SK-N-SH (cell line): ENCODE results near the gene SIN3A. TPM values are rescaled to one million over a fixed set of nuclear protein-coding genes. Genes with fewer than 3 reads are reported as not detected.

ENCODE experiments used
- CTCF ChIA-PET: fragments of 300-600, 350-600 bp; formaldehyde crosslinking; extraction: SDS; loops from one replicate; lab custom pipeline; 2021; lab: Yijun Ruan, JAX
- POLR2A ChIA-PET: fragments of 350-600 bp; sonication (Branson Sonifier 250); formaldehyde crosslinking; extraction: SDS; loops from one replicate; lab custom pipeline; 2020; ENCODE audit warnings: antibody characterized with exemption, inconsistent platforms; lab: Yijun Ruan, JAX
- DNase-seq: peaks from one replicate; pipeline ENCODE4 v3.0.0; 2012
- H2AFZ ChIP-seq: fragments of 200-600 bp; sonication (generic); 2 replicates; pipeline ENCODE4 v1.8.1; 2016; ENCODE audit warnings: antibody characterized with exemption, mild to moderate bottlenecking, low read depth
- H3F3A ChIP-seq: fragments of 200-600 bp; sonication (generic); replicated peaks from 2 replicates; pipeline ENCODE3; 2016; ENCODE audit warnings: antibody characterized with exemption, mild to moderate bottlenecking; ENCODE audit not compliant: insufficient read depth
- H3K27ac ChIP-seq, 2 experiments: fragments of 200-500 bp in 1 of 2; fragments of 200-600 bp in 1 of 2; sonication (Bioruptor generic) in 1 of 2; sonication (generic), shearing (Covaris generic) in 1 of 2; 2 replicates each; pipeline versions ENCODE4 v1.5.1 to v1.6.1; 2014 to 2016; ENCODE audit warnings: low read depth in 2 of 2, inconsistent platforms in 1 of 2, low read length in 1 of 2, mild to moderate bottlenecking in 1 of 2, mixed read lengths in 1 of 2
- H3K27me3 ChIP-seq: fragments of 200-600 bp; sonication (generic), shearing (Covaris generic); 2 replicates; pipeline ENCODE4 v1.6.1; 2016; ENCODE audit warnings: mixed run types; ENCODE audit not compliant: insufficient read depth
- H3K36me3 ChIP-seq, 2 experiments: fragments of 200-500 bp in 1 of 2; fragments of 200-600 bp in 1 of 2; sonication (Bioruptor generic) in 1 of 2; sonication (generic) in 1 of 2; replicated peaks in 1 of 2; 2 replicates each; pipeline versions ENCODE3 to v1.5.1; 2014 to 2016; ENCODE audit warnings: low read length in 1 of 2, mild to moderate bottlenecking in 1 of 2; ENCODE audit not compliant: insufficient read depth in 2 of 2, control insufficient read depth in 1 of 2
- H3K4me1 ChIP-seq, 2 experiments: fragments of 200-500 bp in 1 of 2; fragments of 200-600 bp in 1 of 2; sonication (Bioruptor generic) in 1 of 2; sonication (generic), shearing (Covaris generic) in 1 of 2; 2 replicates each; pipeline versions ENCODE4 v1.5.1 to v1.6.1; 2014 to 2016; ENCODE audit warnings: low read depth in 1 of 2, low read length in 1 of 2, mixed run types in 1 of 2; ENCODE audit not compliant: insufficient read depth in 2 of 2, control insufficient read depth in 1 of 2
- H3K4me2 ChIP-seq: fragments of 200-600 bp; sonication (generic), shearing (Covaris generic); 2 replicates; pipeline ENCODE4 v1.6.1; 2017; ENCODE audit warnings: mixed run types
- H3K4me3 ChIP-seq, 2 experiments: fragments of 200-500 bp in 1 of 2; fragments of 200-600 bp in 1 of 2; sonication (Bioruptor generic) in 1 of 2; sonication (generic), shearing (Covaris generic) in 1 of 2; 2 replicates each; pipeline versions ENCODE4 v1.5.1 to v1.8.1; 2014 to 2016; ENCODE audit warnings: low read depth in 2 of 2, inconsistent platforms in 1 of 2, low read length in 1 of 2, mild to moderate bottlenecking in 1 of 2, mixed read lengths in 1 of 2, moderate library complexity in 1 of 2
- H3K79me2 ChIP-seq: fragments of 200-600 bp; sonication (generic); 2 replicates; pipeline ENCODE4 v1.8.1; 2017; ENCODE audit warnings: mild to moderate bottlenecking; ENCODE audit not compliant: insufficient read depth
- H3K9ac ChIP-seq: fragments of 200-600 bp; sonication (generic); 2 replicates; pipeline ENCODE4 v1.6.1; 2017; ENCODE audit warnings: mixed run types
- H3K9me2 ChIP-seq: fragments of 200-600 bp; sonication (generic); 2 replicates; pipeline ENCODE4 v1.6.1; 2017; ENCODE audit warnings: mixed run types
- H3K9me3 ChIP-seq: fragments of 200-600 bp; sonication (generic); 2 replicates; pipeline ENCODE4 v1.6.1; 2017; ENCODE audit warnings: mixed run types, mild to moderate bottlenecking, moderate library complexity
- H4K20me1 ChIP-seq: fragments of 200-600 bp; sonication (generic); 2 replicates; pipeline ENCODE4 v1.6.1; 2017; ENCODE audit warnings: mild to moderate bottlenecking, mixed run types; ENCODE audit not compliant: insufficient read depth
- CHD2 ChIP-seq: fragments of 150-350 bp; IDR thresholded peaks from 2 replicates; pipeline ENCODE4 v1.6.1; 2018; ENCODE audit warnings: low read length; ENCODE audit not compliant: partially characterized antibody
- ELF1 ChIP-seq: IDR thresholded peaks from 2 replicates; pipeline ENCODE4 v1.4.0; 2012
- FOXM1 ChIP-seq: IDR thresholded peaks from 2 replicates; pipeline ENCODE4 v1.4.0; 2012; ENCODE audit warnings: low read depth, mild to moderate bottlenecking
- GABPA ChIP-seq: IDR thresholded peaks from 2 replicates; pipeline ENCODE4 v1.4.0; 2012; ENCODE audit warnings: low read depth, mild to moderate bottlenecking
- JUND ChIP-seq: IDR thresholded peaks from 2 replicates; pipeline ENCODE4 v1.4.0; 2012
- MXI1 ChIP-seq: IDR thresholded peaks from 2 replicates; pipeline ENCODE4 v1.6.1; 2012; ENCODE audit warnings: mild to moderate bottlenecking, low read depth, low read length, improper control_type of control experiment
- POLR2AphosphoS5 ChIP-seq: IDR thresholded peaks from 2 replicates; pipeline ENCODE4 v1.6.1; 2012; ENCODE audit warnings: low read depth, low read length
- RCOR1 ChIP-seq: fragments of 150-350 bp; IDR thresholded peaks from 2 replicates; pipeline ENCODE4 v1.6.1; 2017; ENCODE audit warnings: antibody characterized with exemption, low read length
- SIN3A ChIP-seq: IDR thresholded peaks from 2 replicates; pipeline ENCODE4 v1.6.1; 2012; ENCODE audit warnings: low read depth, mild to moderate bottlenecking, low read length, moderate library complexity, borderline replicate concordance
- SMC3 ChIP-seq: IDR thresholded peaks from 2 replicates; pipeline ENCODE4 v1.6.1; 2012; ENCODE audit warnings: low read depth, low read length, improper control_type of control experiment
- TAF1 ChIP-seq: IDR thresholded peaks from 2 replicates; pipeline ENCODE4 v1.6.1; 2012; ENCODE audit warnings: low read depth, mild to moderate bottlenecking, low read length, moderate library complexity, borderline replicate concordance
- TCF12 ChIP-seq: IDR thresholded peaks from 2 replicates; pipeline ENCODE4 v1.4.0; 2012
- TEAD4 ChIP-seq: IDR thresholded peaks from 2 replicates; pipeline ENCODE4 v1.4.0; 2012; ENCODE audit warnings: mild to moderate bottlenecking, borderline replicate concordance; ENCODE audit not compliant: insufficient read depth
- YY1 ChIP-seq: IDR thresholded peaks from 2 replicates; pipeline ENCODE4 v1.4.0; 2012; ENCODE audit warnings: low read depth, mild to moderate bottlenecking
- WGBS: methylation state at CpG from one replicate; pipeline ENCODE4 v1.1.6; 2017; ENCODE audit warnings: low lambda C conversion rate; 5-methylcytosine and 5-hydroxymethylcytosine counted together
- polyA plus RNA-seq, 3 experiments: library from polyadenylated mRNA; depleted of rRNA; stranded (reverse); fragments of >200 nt; gene quantifications; 2 replicates each; pipeline ENCODE4 v1.2.3, GENCODE V29; 2012
- TF ChIP-seq, protein P1 (sequence below): fragments of 200-600 bp; sonication (generic); IDR thresholded peaks from 2 replicates; pipeline ENCODE4 v1.6.1; 2017; ENCODE audit warnings: antibody characterized with exemption, mild to moderate bottlenecking, moderate library complexity
- TF ChIP-seq, protein P2 (sequence below): IDR thresholded peaks from 2 replicates; pipeline ENCODE4 v1.4.0; 2012; ENCODE audit warnings: low read depth, borderline replicate concordance
- TF ChIP-seq, protein P3 (sequence below): fragments of 150-350 bp; IDR thresholded peaks from 2 replicates; pipeline ENCODE4 v1.6.1; 2016; ENCODE audit warnings: mild to moderate bottlenecking, low read depth, low read length
- TF ChIP-seq, protein P4 (sequence below): IDR thresholded peaks from 2 replicates; pipeline ENCODE4 v1.6.1; 2012; ENCODE audit warnings: mild to moderate bottlenecking, low read depth, low read length, moderate library complexity
- TF ChIP-seq, protein P5 (sequence below): fragments of 150-350 bp; IDR thresholded peaks from 2 replicates; pipeline ENCODE4 v1.6.1; 2017; ENCODE audit warnings: antibody characterized with exemption, low read length, low read depth, borderline replicate concordance

Gene SIN3A
- polyA plus RNA-seq, 1 of the 3 experiments (the other 2 are of a cell fraction) = 32.2 TPM

DNA sequence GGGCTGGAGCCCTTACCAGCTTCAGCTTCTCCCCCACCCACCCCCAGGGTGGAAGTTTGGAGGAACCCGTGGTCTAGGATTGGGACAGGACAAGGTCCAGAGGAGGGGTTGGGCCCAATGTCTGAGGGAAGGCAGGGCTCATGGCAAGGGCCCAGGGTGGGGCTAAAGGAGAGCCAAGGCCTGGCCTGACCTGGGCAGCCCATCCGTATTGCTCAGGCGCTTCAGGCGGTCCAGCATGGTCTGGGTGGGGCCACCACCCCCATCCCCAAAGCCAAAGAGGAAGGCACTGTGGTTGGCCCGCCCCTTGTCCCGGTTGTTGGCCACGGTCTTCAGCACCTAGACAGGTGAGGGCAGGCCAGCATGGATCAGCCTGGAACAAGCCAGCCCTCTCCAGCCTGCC lies 90.6 kb downstream of the SIN3A start:
- DNase-seq = no peak
- Histone ChIP-seq H4K20me1 (no peaks in the 10 kb centered on the region), H3K79me2 (no peaks in the 10 kb centered on the region), H3K4me2 (no peak overlapping the region), H3K4me1 (no peaks in the 10 kb centered on the region), H3K4me3 (no peak overlapping the region), H3K9me3 (no peaks in the 10 kb centered on the region), H3K27ac (no peak overlapping the region), H3K9ac (no peak overlapping the region), H2AFZ (no peak overlapping the region), H3K36me3 (peaks cover 12 to 60% of the 10 kb centered on the region in 2 experiments), H3K27me3 (no peaks in the 10 kb centered on the region), H3K9me2 (no peaks in the 10 kb centered on the region), H3F3A (no peaks in the 10 kb centered on the region)
- 97% methylated on average over 5 of the region's 7 CpGs for WGBS
- ChIA-PET CTCF (interaction anchor here (0.8 kb wide), 1 partner anchor 12 kb away, joined by 3 read pairs; no protein-coding TSS in a partner anchor), POLR2A (no interaction called here)
- TF ChIP-seq, protein P1, sequence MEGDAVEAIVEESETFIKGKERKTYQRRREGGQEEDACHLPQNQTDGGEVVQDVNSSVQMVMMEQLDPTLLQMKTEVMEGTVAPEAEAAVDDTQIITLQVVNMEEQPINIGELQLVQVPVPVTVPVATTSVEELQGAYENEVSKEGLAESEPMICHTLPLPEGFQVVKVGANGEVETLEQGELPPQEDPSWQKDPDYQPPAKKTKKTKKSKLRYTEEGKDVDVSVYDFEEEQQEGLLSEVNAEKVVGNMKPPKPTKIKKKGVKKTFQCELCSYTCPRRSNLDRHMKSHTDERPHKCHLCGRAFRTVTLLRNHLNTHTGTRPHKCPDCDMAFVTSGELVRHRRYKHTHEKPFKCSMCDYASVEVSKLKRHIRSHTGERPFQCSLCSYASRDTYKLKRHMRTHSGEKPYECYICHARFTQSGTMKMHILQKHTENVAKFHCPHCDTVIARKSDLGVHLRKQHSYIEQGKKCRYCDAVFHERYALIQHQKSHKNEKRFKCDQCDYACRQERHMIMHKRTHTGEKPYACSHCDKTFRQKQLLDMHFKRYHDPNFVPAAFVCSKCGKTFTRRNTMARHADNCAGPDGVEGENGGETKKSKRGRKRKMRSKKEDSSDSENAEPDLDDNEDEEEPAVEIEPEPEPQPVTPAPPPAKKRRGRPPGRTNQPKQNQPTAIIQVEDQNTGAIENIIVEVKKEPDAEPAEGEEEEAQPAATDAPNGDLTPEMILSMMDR = no peak
- TF ChIP-seq, protein P2, sequence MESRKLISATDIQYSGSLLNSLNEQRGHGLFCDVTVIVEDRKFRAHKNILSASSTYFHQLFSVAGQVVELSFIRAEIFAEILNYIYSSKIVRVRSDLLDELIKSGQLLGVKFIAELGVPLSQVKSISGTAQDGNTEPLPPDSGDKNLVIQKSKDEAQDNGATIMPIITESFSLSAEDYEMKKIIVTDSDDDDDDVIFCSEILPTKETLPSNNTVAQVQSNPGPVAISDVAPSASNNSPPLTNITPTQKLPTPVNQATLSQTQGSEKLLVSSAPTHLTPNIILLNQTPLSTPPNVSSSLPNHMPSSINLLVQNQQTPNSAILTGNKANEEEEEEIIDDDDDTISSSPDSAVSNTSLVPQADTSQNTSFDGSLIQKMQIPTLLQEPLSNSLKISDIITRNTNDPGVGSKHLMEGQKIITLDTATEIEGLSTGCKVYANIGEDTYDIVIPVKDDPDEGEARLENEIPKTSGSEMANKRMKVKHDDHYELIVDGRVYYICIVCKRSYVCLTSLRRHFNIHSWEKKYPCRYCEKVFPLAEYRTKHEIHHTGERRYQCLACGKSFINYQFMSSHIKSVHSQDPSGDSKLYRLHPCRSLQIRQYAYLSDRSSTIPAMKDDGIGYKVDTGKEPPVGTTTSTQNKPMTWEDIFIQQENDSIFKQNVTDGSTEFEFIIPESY = no peak
- TF ChIP-seq ELF1 (no peak), MXI1 (no peak), TCF12 (no peak), POLR2AphosphoS5 (no peak), RCOR1 (no peak), GABPA (no peak), SMC3 (no peak), TAF1 (no peak), CHD2 (no peak), JUND (no peak), TEAD4 (no peak), YY1 (no peak), FOXM1 (no peak), SIN3A (no peak)
- TF ChIP-seq, protein P3, sequence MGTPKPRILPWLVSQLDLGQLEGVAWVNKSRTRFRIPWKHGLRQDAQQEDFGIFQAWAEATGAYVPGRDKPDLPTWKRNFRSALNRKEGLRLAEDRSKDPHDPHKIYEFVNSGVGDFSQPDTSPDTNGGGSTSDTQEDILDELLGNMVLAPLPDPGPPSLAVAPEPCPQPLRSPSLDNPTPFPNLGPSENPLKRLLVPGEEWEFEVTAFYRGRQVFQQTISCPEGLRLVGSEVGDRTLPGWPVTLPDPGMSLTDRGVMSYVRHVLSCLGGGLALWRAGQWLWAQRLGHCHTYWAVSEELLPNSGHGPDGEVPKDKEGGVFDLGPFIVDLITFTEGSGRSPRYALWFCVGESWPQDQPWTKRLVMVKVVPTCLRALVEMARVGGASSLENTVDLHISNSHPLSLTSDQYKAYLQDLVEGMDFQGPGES = no peak
- TF ChIP-seq, protein P4, sequence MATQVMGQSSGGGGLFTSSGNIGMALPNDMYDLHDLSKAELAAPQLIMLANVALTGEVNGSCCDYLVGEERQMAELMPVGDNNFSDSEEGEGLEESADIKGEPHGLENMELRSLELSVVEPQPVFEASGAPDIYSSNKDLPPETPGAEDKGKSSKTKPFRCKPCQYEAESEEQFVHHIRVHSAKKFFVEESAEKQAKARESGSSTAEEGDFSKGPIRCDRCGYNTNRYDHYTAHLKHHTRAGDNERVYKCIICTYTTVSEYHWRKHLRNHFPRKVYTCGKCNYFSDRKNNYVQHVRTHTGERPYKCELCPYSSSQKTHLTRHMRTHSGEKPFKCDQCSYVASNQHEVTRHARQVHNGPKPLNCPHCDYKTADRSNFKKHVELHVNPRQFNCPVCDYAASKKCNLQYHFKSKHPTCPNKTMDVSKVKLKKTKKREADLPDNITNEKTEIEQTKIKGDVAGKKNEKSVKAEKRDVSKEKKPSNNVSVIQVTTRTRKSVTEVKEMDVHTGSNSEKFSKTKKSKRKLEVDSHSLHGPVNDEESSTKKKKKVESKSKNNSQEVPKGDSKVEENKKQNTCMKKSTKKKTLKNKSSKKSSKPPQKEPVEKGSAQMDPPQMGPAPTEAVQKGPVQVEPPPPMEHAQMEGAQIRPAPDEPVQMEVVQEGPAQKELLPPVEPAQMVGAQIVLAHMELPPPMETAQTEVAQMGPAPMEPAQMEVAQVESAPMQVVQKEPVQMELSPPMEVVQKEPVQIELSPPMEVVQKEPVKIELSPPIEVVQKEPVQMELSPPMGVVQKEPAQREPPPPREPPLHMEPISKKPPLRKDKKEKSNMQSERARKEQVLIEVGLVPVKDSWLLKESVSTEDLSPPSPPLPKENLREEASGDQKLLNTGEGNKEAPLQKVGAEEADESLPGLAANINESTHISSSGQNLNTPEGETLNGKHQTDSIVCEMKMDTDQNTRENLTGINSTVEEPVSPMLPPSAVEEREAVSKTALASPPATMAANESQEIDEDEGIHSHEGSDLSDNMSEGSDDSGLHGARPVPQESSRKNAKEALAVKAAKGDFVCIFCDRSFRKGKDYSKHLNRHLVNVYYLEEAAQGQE = no peak
- TF ChIP-seq, protein P5, sequence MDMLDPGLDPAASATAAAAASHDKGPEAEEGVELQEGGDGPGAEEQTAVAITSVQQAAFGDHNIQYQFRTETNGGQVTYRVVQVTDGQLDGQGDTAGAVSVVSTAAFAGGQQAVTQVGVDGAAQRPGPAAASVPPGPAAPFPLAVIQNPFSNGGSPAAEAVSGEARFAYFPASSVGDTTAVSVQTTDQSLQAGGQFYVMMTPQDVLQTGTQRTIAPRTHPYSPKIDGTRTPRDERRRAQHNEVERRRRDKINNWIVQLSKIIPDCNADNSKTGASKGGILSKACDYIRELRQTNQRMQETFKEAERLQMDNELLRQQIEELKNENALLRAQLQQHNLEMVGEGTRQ = no peak
